Mesenteric fat pad (tissue), 1 donor: ENCODE data around the gene CHCHD6. TPM values are rescaled to one million over a fixed set of nuclear protein-coding genes. Genes with fewer than 3 reads are reported as not detected.

Source experiments
- DNase-seq: peaks from one replicate; pipeline ENCODE4 v3.0.0-alpha.2; 2020; ENCODE audit warnings: low spot score
- total RNA-seq: library from RNA; stranded (reverse); fragmentation: NEBNext Ultra II Directional; extraction: Animal tissue kit (Norgen Biotek cat#: 25700); gene quantifications from one replicate; pipeline ENCODE4 v1.2.1, GENCODE V29; 2021
- donor health status: DM: yes; HTN: yes; CAD: no.

Gene CHCHD6
- total RNA-seq, 1 donor from 2014 or later = 10.9 TPM

GRCh38 chr3:127003175-127003555, 299.1 kb downstream of the CHCHD6 start:
- DNase-seq = no peak

GRCh38 chr3:127003601-127004280, 299.7 kb downstream of the CHCHD6 start:
- DNase-seq = no peak

- DNase-seq = no peak
Measured at GRCh38 chr3:127004641-127005397, 300.8 kb downstream of the CHCHD6 start.

GRCh38 chr3:127005864-127006500, 301.9 kb downstream of the CHCHD6 start:
- no peak for DNase-seq

GRCh38 chr3:127006781-127007436, 302.9 kb downstream of the CHCHD6 start:
- no peak for DNase-seq

- DNase-seq = no peak
Measured at GRCh38 chr3:127008236-127008635, 304.2 kb downstream of the CHCHD6 start.

GRCh38 chr3:127009531-127009930, 305.5 kb downstream of the CHCHD6 start:
- DNase-seq = no peak

Other genes with a start within 250 kb of the CHCHD6 start
- gene ZXDC, start 228.3 kb upstream of the CHCHD6 start, total RNA-seq = 29.4 TPM
- not detected for gene UROC1, start 186.5 kb upstream of the CHCHD6 start, total RNA-seq
- gene CHST13, start 180.1 kb upstream of the CHCHD6 start, total RNA-seq = 2.3 TPM
- not detected for gene C3orf22, start 145.3 kb upstream of the CHCHD6 start, total RNA-seq
- gene TXNRD3, start 49.1 kb upstream of the CHCHD6 start, total RNA-seq = 12.2 TPM